GM18861 (cell line): ENCODE measurements around the gene CORO2A.

Experiments used
- ATAC-seq: cut with Tn5 transposase; IDR thresholded peaks from one replicate; pipeline ENCODE4 v1.9.1; 2021; ENCODE audit not compliant: unreplicated experiment

Gene CORO2A

GRCh38 chr9:98220911-98221310 lies 28.5 kb upstream of the CORO2A start:
- no peak for ATAC-seq

- no peak for ATAC-seq
Observed at GRCh38 chr9:98219794-98220370, 27.4 kb upstream of the CORO2A start.

- ATAC-seq, result no peak
Observed at GRCh38 chr9:98219364-98219716, 26.9 kb upstream of the CORO2A start.

- no peak for ATAC-seq
Observed at GRCh38 chr9:98218562-98219363, 26.3 kb upstream of the CORO2A start.

GRCh38 chr9:98217255-98217654 lies 24.8 kb upstream of the CORO2A start:
- no peak for ATAC-seq

- no peak for ATAC-seq
Observed at GRCh38 chr9:98216391-98216790, 24.0 kb upstream of the CORO2A start.

GRCh38 chr9:98215821-98216220 lies 23.4 kb upstream of the CORO2A start:
- no peak for ATAC-seq

GRCh38 chr9:98215271-98215670 lies 22.8 kb upstream of the CORO2A start:
- ATAC-seq, result no peak

- no peak for ATAC-seq
Observed at GRCh38 chr9:98214811-98215210, 22.4 kb upstream of the CORO2A start.

- no peak for ATAC-seq
Observed at GRCh38 chr9:98211260-98211659, 18.8 kb upstream of the CORO2A start.

- ATAC-seq, result no peak
Observed at GRCh38 chr9:98210435-98210834, 18.0 kb upstream of the CORO2A start.

GRCh38 chr9:98209530-98209929 lies 17.1 kb upstream of the CORO2A start:
- ATAC-seq, result no peak

- no peak for ATAC-seq
Observed at GRCh38 chr9:98208635-98209034, 16.2 kb upstream of the CORO2A start.

GRCh38 chr9:98207606-98208005 lies 15.2 kb upstream of the CORO2A start:
- no peak for ATAC-seq

- ATAC-seq, result no peak
Observed at GRCh38 chr9:98206754-98207153, 14.3 kb upstream of the CORO2A start.

- ATAC-seq, result no peak
Observed at GRCh38 chr9:98204692-98205091, 12.3 kb upstream of the CORO2A start.

GRCh38 chr9:98203153-98203552 lies 10.7 kb upstream of the CORO2A start:
- no peak for ATAC-seq

GRCh38 chr9:98202252-98202651 lies 9.8 kb upstream of the CORO2A start:
- ATAC-seq, result no peak

- no peak for ATAC-seq
Observed at GRCh38 chr9:98201749-98202148, 9.3 kb upstream of the CORO2A start.

GRCh38 chr9:98201102-98201501 lies 8.7 kb upstream of the CORO2A start:
- no peak for ATAC-seq

GRCh38 chr9:98199388-98200033 lies 7.1 kb upstream of the CORO2A start:
- ATAC-seq, result no peak

- no peak for ATAC-seq
Observed at GRCh38 chr9:98195671-98196070, 3.2 kb upstream of the CORO2A start.
